ENCODE measurements around the gene CRTC2. TPM values are rescaled to one million over a fixed set of nuclear protein-coding genes. Genes with fewer than 3 reads are reported as not detected.
A peak's percentile ranks its signal among the peaks of the same experiment; 100 is the strongest.

Gene CRTC2
- total and polyA plus RNA-seq, 9 of the 15 experiments (the other 6 are each of a cell fraction or from before 2014, with no cell fraction given) = 2.7 to 26.4 (median 10.2) TPM

- TF ChIP-seq CUX1 (CRISPR knock-in tag; IDR thresholded peaks at IDR 0.05) (no peak), TRIM25 (IDR thresholded peaks at IDR 0.05; ENCODE audit: borderline replicate concordance) (no peak), SMAD4 (CRISPR knock-in tag; conservative IDR thresholded peaks at IDR 0.05) (no peak), NR2C1 (IDR thresholded peaks at IDR 0.05) (no peak), NR2C1 (tag; IDR thresholded peaks at IDR 0.05) (0 out of 2 replicates have a peak, but pooled peaks have one; percentile 26), NUFIP1 (IDR thresholded peaks at IDR 0.05; ENCODE audit: partially characterized antibody) (no peak), ZFX (CRISPR knock-in tag; IDR thresholded peaks at IDR 0.05) (peak; percentile 54), ZNF318 (IDR thresholded peaks at IDR 0.05; ENCODE audit: borderline replicate concordance in 1 of 2, low read depth in 1 of 2) (no peak), ERF (CRISPR knock-in tag; IDR thresholded peaks at IDR 0.05) (0 out of 2 replicates have a peak, but pooled peaks have one; percentile 32), ZNF232 (CRISPR knock-in tag; IDR thresholded peaks at IDR 0.05) (0 out of 2 replicates have a peak, but pooled peaks have one; percentile 17), ETV5 (CRISPR knock-in tag; IDR thresholded peaks at IDR 0.05; ENCODE audit: low read depth) (peak; percentile 25; the same call in 1 of the 2 replicates)
These were observed 12.4 kb downstream of the CRTC2 start (continued) for GRCh38 chr1:153945795-153946621.

Measured in K562 (cell line).